Esophagus squamous epithelium (tissue), 5 donors: Measurements from ENCODE around the gene ABCC1. TPM values are rescaled to one million over a fixed set of nuclear protein-coding genes. Genes with fewer than 3 reads are reported as not detected.
A peak's percentile ranks its signal among the peaks of the same experiment; 100 is the strongest.

Source experiments
- DNase-seq: peaks from one replicate; lab custom pipeline; 2025; lab: John Stamatoyannopoulos, UW
- H3K27ac ChIP-seq, 4 donors: fragments of 200-600 bp; sonication (generic); one replicate each; pipeline ENCODE4 v1.5.1; 2016 to 2019; ENCODE audit warnings: mild to moderate bottlenecking in 1 of 4
- H3K27me3 ChIP-seq, 4 donors: fragments of 200-600 bp; sonication (generic); 1 replicate in 3 of 4; 2 replicates in 1 of 4; pipeline versions ENCODE4 v1.5.1 to v1.6.0; 2017 to 2021; ENCODE audit warnings: antibody characterized with exemption in 1 of 4
- H3K36me3 ChIP-seq, 3 donors: fragments of 200-600 bp; sonication (generic); one replicate each; pipeline ENCODE4 v1.5.1; 2016 to 2019
- H3K4me1 ChIP-seq, 3 donors: fragments of 200-600 bp; sonication (generic); one replicate each; pipeline ENCODE4 v1.5.1; 2017 to 2019
- H3K4me3 ChIP-seq, 4 donors: fragments of 200-600 bp; sonication (generic); 1 replicate in 3 of 4; 2 replicates in 1 of 4; pipeline ENCODE4 v1.5.1; 2016 to 2019; ENCODE audit warnings: mild to moderate bottlenecking in 2 of 4, moderate library complexity in 1 of 4
- H3K9me3 ChIP-seq, 3 donors: fragments of 200-600 bp; sonication (generic); one replicate each; pipeline ENCODE4 v1.5.1; 2016 to 2019
- POLR2A ChIP-seq, 4 donors: fragments of 450-650 bp; IDR thresholded peaks; one replicate each; pipeline ENCODE4 v1.6.1; 2017; ENCODE audit warnings: antibody characterized with exemption in 4 of 4, mild to moderate bottlenecking in 4 of 4, moderate library complexity in 3 of 4
- WGBS, 2 donors: methylation state at CpG; one replicate each; pipeline ENCODE4 v1.1.5; 2018; 5-methylcytosine and 5-hydroxymethylcytosine counted together
- intact Hi-C: fragments of 100-400 bp; cut with DNase I; formaldehyde crosslinking; loops from one replicate; pipeline ENCODE4 v1.15.0; 2022
- total RNA-seq, 4 donors: library from RNA; depleted of rRNA; stranded (reverse); fragments of >200 nt; gene quantifications; one replicate each; pipeline ENCODE4 v1.1.0, GENCODE V29; 2016
- TF ChIP-seq, protein P1 (sequence below), 6 experiments: fragments of 450-650 bp in 4 of 6; fragments of 200-600 bp in 2 of 6; sonication (generic) in 2 of 6; IDR thresholded peaks; one replicate each; pipeline ENCODE4 v1.5.1; 2016 to 2019; ENCODE audit warnings: antibody characterized with exemption in 6 of 6, mild to moderate bottlenecking in 4 of 6, moderate library complexity in 4 of 6
- donor health status: DM: yes; HTN: yes; CAD: no.

Gene ABCC1
- total RNA-seq, 4 donors from 2014 or later, result 22.9 to 56.7 (median 46.9) TPM

DNA sequence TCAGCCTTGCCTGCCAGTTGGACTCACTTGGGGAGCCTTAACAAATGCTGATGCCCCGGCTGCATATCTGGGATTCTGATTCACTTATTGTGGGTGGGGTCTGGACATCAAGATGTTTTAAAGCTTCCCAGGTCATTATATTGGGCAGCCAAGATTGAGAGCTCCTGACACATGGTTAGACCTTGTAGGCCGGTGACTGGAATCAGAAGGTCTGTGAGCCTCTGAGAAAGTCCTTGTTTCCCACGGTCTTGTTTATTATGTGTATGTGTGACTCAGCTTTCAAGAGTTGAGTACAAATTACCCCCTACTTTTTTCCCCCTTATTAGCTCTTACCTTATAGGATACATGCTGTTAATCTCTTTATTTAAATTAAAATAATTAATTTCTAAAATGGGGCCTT is 103.5 kb downstream of the ABCC1 start:
- Histone ChIP-seq H3K9me3 (no peaks in the 10 kb centered on the region), H3K4me1 (no peaks in the 10 kb centered on the region), H3K36me3 (peaks cover 27 to 100% (median 43%) of the 10 kb centered on the region in 3 donors), H3K4me3 (no peak overlapping the region), H3K27ac (no peak overlapping the region), H3K27me3 (no peaks in the 10 kb centered on the region)
- TF ChIP-seq, protein P1, sequence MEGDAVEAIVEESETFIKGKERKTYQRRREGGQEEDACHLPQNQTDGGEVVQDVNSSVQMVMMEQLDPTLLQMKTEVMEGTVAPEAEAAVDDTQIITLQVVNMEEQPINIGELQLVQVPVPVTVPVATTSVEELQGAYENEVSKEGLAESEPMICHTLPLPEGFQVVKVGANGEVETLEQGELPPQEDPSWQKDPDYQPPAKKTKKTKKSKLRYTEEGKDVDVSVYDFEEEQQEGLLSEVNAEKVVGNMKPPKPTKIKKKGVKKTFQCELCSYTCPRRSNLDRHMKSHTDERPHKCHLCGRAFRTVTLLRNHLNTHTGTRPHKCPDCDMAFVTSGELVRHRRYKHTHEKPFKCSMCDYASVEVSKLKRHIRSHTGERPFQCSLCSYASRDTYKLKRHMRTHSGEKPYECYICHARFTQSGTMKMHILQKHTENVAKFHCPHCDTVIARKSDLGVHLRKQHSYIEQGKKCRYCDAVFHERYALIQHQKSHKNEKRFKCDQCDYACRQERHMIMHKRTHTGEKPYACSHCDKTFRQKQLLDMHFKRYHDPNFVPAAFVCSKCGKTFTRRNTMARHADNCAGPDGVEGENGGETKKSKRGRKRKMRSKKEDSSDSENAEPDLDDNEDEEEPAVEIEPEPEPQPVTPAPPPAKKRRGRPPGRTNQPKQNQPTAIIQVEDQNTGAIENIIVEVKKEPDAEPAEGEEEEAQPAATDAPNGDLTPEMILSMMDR (IDR thresholded peaks at IDR 0.05), result no peak
- no peak for TF ChIP-seq POLR2A (IDR thresholded peaks at IDR 0.05)
- DNase-seq, result no peak
- 76 to 92% methylated on average over 3 of the region's 3 CpGs for WGBS, 2 donors
- intact Hi-C loops, result no loop called here

DNA sequence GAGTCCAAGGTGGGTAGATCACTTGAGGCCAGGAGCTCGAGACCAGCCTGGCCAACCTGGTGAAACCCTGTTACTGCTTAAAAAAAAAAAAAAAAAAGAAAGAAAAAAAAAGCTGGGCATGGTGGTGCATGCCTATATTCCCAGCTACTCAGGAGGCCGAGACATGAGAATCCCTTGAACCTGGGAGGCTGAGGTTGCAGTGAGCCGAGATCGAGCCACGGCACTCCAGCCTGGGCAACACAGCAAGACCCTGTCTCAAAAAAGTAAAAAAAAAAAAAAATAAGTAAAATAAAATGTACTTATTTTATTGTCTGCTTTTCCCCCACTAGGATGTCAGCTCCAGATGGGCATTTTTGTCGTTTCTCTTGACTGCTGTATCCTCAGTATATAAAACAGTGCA is 107.7 kb downstream of the ABCC1 start:
- Histone ChIP-seq H3K27me3 (no peaks in the 10 kb centered on the region), H3K36me3 (peaks cover 13 to 96% (median 27%) of the 10 kb centered on the region in 3 donors), H3K27ac (no peak overlapping the region), H3K4me1 (no peaks in the 10 kb centered on the region), H3K9me3 (no peaks in the 10 kb centered on the region), H3K4me3 (no peak overlapping the region)
- DNase-seq, result no peak
- 94% methylated on average over 6 of the region's 6 CpGs for WGBS, 2 donors
- no peak for TF ChIP-seq POLR2A (IDR thresholded peaks at IDR 0.05)
- TF ChIP-seq, protein P1 (IDR thresholded peaks at IDR 0.05), result no peak
- intact Hi-C loops, result no loop called here

DNA sequence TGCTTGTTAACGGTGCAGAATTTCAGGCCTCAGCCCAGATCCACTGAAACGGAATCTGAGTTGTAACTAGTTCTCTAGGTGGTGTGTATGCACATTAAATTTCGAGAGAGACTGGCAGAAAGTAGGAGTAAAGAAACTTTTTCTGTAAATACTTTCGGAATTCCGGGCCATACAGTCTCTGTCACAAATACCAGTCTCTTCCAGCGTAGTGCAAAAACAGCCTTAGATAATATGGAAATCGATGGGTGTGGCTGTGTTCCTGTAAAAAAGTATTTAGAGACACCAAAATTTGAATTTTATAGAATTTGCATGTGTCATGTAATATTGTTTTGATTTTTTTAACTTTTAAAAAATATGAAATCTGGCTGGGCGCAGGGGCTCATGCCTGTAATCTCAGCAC is 109.7 kb downstream of the ABCC1 start:
- no peaks in the 10 kb centered on the region for H3K27me3 ChIP-seq
- no peak overlapping the region for H3K4me3 ChIP-seq
- no peak for DNase-seq
- H3K27ac ChIP-seq, result peak overlapping the region in 2 of 4 donors; percentile 11 to 58
- TF ChIP-seq POLR2A (IDR thresholded peaks at IDR 0.05), result no peak
- TF ChIP-seq, protein P1 (IDR thresholded peaks at IDR 0.05), result no peak
- no peaks in the 10 kb centered on the region for H3K9me3 ChIP-seq
- peaks cover 0 to 6% (median 0%) of the 10 kb centered on the region in 3 donors for H3K4me1 ChIP-seq
- H3K36me3 ChIP-seq, result peaks cover 5 to 95% (median 19%) of the 10 kb centered on the region in 3 donors
- WGBS, 2 donors, result 87 to 93% methylated on average over 7 to 8 of the region's 8 CpGs
- intact Hi-C loops, result no loop called here

DNA sequence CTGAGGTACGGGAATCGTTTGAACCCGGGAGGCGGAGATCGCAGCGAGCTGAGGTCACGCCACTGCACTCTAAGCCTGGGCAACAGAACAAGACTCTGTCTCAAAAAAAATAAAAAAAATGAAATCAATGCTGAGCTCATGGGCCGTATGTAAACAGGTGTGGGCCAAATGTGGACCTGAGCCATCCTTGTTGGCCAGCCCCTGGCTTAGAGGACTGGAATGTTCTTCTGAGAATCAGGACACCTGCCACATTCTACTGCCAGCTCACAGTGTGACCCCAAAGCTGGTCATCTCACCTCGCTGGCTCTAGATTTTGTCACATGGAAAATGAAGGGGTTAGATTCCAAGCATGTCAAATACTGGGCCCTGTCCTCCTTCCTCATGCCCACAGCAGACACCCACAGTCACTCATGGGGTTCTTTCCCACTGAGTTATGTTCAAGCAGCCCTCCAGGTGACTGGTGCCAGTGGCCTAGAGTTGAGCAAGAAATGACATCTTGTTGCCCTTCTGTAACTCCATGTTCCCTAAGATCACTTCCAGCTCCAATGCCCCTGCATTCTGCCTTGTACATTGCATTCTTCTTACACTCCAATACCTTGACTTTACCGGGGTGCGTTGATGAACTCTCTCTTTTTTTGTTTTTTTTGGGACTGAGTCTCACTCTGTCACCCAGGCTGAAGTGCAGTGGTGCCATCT is 110.6 kb downstream of the ABCC1 start:
- peaks cover 2 to 95% (median 17%) of the 10 kb centered on the region in 3 donors for H3K36me3 ChIP-seq
- H3K27me3 ChIP-seq, result no peaks in the 10 kb centered on the region
- TF ChIP-seq, protein P1 (IDR thresholded peaks at IDR 0.05), result no peak
- no peak for TF ChIP-seq POLR2A (IDR thresholded peaks at IDR 0.05)
- 93 to 94% methylated on average over 9 to 11 of the region's 11 CpGs for WGBS, 2 donors
- H3K9me3 ChIP-seq, result no peaks in the 10 kb centered on the region
- no peak for DNase-seq
- H3K4me1 ChIP-seq, result peaks cover 0 to 6% (median 0%) of the 10 kb centered on the region in 3 donors
- H3K27ac ChIP-seq, result peak overlapping the region in 2 of 4 donors; percentile 55 to 58
- intact Hi-C loops, result no loop called here
- no peak overlapping the region for H3K4me3 ChIP-seq
